Left colon (tissue), 2 donors: ENCODE measurements around the gene TLCD2. TPM values are rescaled to one million over a fixed set of nuclear protein-coding genes. Genes with fewer than 3 reads are reported as not detected.
"Not testable (repeated sequence)": the region's sequence is repeated elsewhere in the genome, so short reads cannot be mapped to it uniquely, and the experiment has no call there.

Source experiments
- ATAC-seq: fragments of 200-7000 bp; cut with Tn5 transposase; one replicate; pipeline ENCODE4 v1.9.1; 2020; ENCODE audit warnings: mild to moderate bottlenecking, moderate library complexity
- DNase-seq, 2 donors: peaks; one replicate each; pipeline ENCODE4 v3.0.0-alpha.2; 2020
- intact Hi-C, 2 donors: fragments of 100-400 bp; cut with DNase I in 1 of 2; cut with micrococcal nuclease in 1 of 2; formaldehyde crosslinking; loops; one replicate each; pipeline versions ENCODE4 v1.11.2 to v1.14.0; 2022; cut with DNase I, micrococcal nuclease
- total RNA-seq, 2 donors: library from RNA; stranded (reverse); fragmentation: NEBNext Ultra II Directional; extraction: Animal tissue kit (Norgen Biotek cat#: 25700); gene quantifications; one replicate each; pipeline ENCODE4 v1.2.1, GENCODE V29; 2021
- donor health status: DM: no; HTN: no; CAD: no.
- donor health status: DM: yes; HTN: yes; CAD: no.

Gene TLCD2
- total RNA-seq, 2 donors from 2014 or later, result 33.1 to 50.7 TPM

GRCh38 chr17:1652794-1653193 is 57.4 kb downstream of the TLCD2 start:
- ATAC-seq, intact Hi-C loops, DNase-seq: not testable (repeated sequence)

Other genes with a start within 250 kb of the TLCD2 start
- gene MYO1C, start 217.7 kb downstream of the TLCD2 start, total RNA-seq, result 100 to 1,000 TPM; 318 to 378 TPM
- gene INPP5K, start 193.8 kb downstream of the TLCD2 start, total RNA-seq, result 10 to 100 TPM; 39.9 to 40.4 TPM
- 10 to 100 TPM; 75.5 to 94.3 TPM for gene PITPNA, start 147.6 kb downstream of the TLCD2 start, total RNA-seq
- 10 to 100 TPM; 19.4 to 22.8 TPM for gene SLC43A2, start 81.5 kb downstream of the TLCD2 start, total RNA-seq
- gene SCARF1, start 64.6 kb downstream of the TLCD2 start, total RNA-seq, result 10 to 100 TPM; 10.1 to 10.2 TPM
- 10 to 100 TPM; 48.3 to 51.2 TPM for gene RILP, start 60.5 kb downstream of the TLCD2 start, total RNA-seq
- 100 to 1,000 TPM; 162 to 204 TPM for gene PRPF8, start 25.5 kb downstream of the TLCD2 start, total RNA-seq
- gene WDR81, start 14.3 kb upstream of the TLCD2 start, total RNA-seq, result 10 to 100 TPM; 16.1 to 23.4 TPM
- gene SERPINF2, start 32.5 kb upstream of the TLCD2 start, total RNA-seq, result 1 to 10 TPM; 1.4 to 2.7 TPM
- gene SERPINF1, start 51.7 kb upstream of the TLCD2 start, total RNA-seq, result 10 to 100 TPM; 33.3 to 60.6 TPM
- gene SMYD4, start 119.5 kb upstream of the TLCD2 start, total RNA-seq, result 10 to 100 TPM in 1 of 2 donors, 1 to 10 TPM in 1; 10.0 to 13.6 TPM
- gene RPA1, start 119.6 kb upstream of the TLCD2 start, total RNA-seq, result 10 to 100 TPM; 57.2 to 69.6 TPM